ENCODE data around the gene SLC9C2. TPM values are rescaled to one million over a fixed set of nuclear protein-coding genes. Genes with fewer than 3 reads are reported as not detected.
"Not testable (repeated sequence)": the region's sequence is repeated elsewhere in the genome, so short reads cannot be mapped to it uniquely, and the experiment has no call there.

SLC9C2 gene
- total and polyA plus RNA-seq, 2 donors (not counting 1 experiment from before 2014, with no cell fraction given) = not detected

- TF ChIP-seq CTCF (conservative IDR thresholded peaks at IDR 0.05 in 1 of 2, IDR thresholded peaks at IDR 0.05 in 1 of 2; ENCODE audit: low read depth in 1 of 2, low read length in 2 of 2) = no peak
- no peak for TF ChIP-seq EZH2 (IDR thresholded peaks at IDR 0.05; ENCODE audit: low read length, missing control alignments)
- Histone ChIP-seq H4K20me1 (ENCODE audit: control insufficient read depth, extremely low read depth, insufficient read depth, low read length) (no peaks in the 10 kb centered on the region), H3K36me3 (ENCODE audit: control insufficient read depth, insufficient read depth, low read length) (no peaks in the 10 kb centered on the region), H3K4me3 (replicated peaks in 1 of 4; ENCODE audit: control extremely low read depth in 1 of 4, insufficient read depth in 1 of 4, low read depth in 3 of 4, low read length in 4 of 4) (no peak overlapping the region), H3K27ac (ENCODE audit: insufficient read depth, low read length) (no peak overlapping the region), H2AFZ (ENCODE audit: low read length) (no peak overlapping the region), H3K4me2 (ENCODE audit: extremely low read depth, insufficient read depth, low read length) (no peak overlapping the region), H3K4me1 (ENCODE audit: control insufficient read depth, extremely low read depth, insufficient read depth, low read length) (no peaks in the 10 kb centered on the region), H3K27me3 (ENCODE audit: control insufficient read depth, insufficient read depth, low read length) (no peaks in the 10 kb centered on the region), H3K9me3 (ENCODE audit: control insufficient read depth, insufficient read depth, low read depth, low read length) (no peaks in the 10 kb centered on the region), H3K9ac (ENCODE audit: insufficient read depth, low read length) (no peak overlapping the region), H3K79me2 (ENCODE audit: control insufficient read depth, insufficient read depth, low read length) (no peaks in the 10 kb centered on the region)
- no peak for DNase-seq (ENCODE audit: low read depth in 2 of 2)
These were observed 26.0 kb upstream of the SLC9C2 start for GRCh38 chr1:173628888-173629287.

GRCh38 chr1:173627269-173627668, 24.4 kb upstream of the SLC9C2 start:
- DNase-seq (ENCODE audit: low read depth in 2 of 2) = no peak

GRCh38 chr1:173616859-173617258, 14.0 kb upstream of the SLC9C2 start:
- Histone ChIP-seq H3K36me3 (ENCODE audit: control insufficient read depth, insufficient read depth, low read length) (no peaks in the 10 kb centered on the region), H4K20me1 (ENCODE audit: control insufficient read depth, extremely low read depth, insufficient read depth, low read length) (no peaks in the 10 kb centered on the region), H3K9me3 (ENCODE audit: control insufficient read depth, insufficient read depth, low read depth, low read length) (no peaks in the 10 kb centered on the region), H3K27me3 (ENCODE audit: control insufficient read depth, insufficient read depth, low read length) (no peaks in the 10 kb centered on the region), H3K4me1 (ENCODE audit: control insufficient read depth, extremely low read depth, insufficient read depth, low read length) (no peaks in the 10 kb centered on the region), H3K9ac (ENCODE audit: insufficient read depth, low read length) (no peak overlapping the region), H3K4me3 (replicated peaks in 1 of 4; ENCODE audit: control extremely low read depth in 1 of 4, insufficient read depth in 1 of 4, low read depth in 3 of 4, low read length in 4 of 4) (no peak overlapping the region), H3K79me2 (ENCODE audit: control insufficient read depth, insufficient read depth, low read length) (no peaks in the 10 kb centered on the region), H2AFZ (ENCODE audit: low read length) (no peak overlapping the region), H3K27ac (ENCODE audit: insufficient read depth, low read length) (no peak overlapping the region), H3K4me2 (ENCODE audit: extremely low read depth, insufficient read depth, low read length) (no peak overlapping the region)
- DNase-seq (ENCODE audit: low read depth in 2 of 2) = no peak
- TF ChIP-seq CTCF (conservative IDR thresholded peaks at IDR 0.05 in 1 of 2, IDR thresholded peaks at IDR 0.05 in 1 of 2; ENCODE audit: low read depth in 1 of 2, low read length in 2 of 2) (no peak), EZH2 (IDR thresholded peaks at IDR 0.05; ENCODE audit: low read length, missing control alignments) (no peak)

More at GRCh38 chr1:173627269-173627668, 24.4 kb upstream of the SLC9C2 start:
- Histone ChIP-seq H3K27me3 (ENCODE audit: control insufficient read depth, insufficient read depth, low read length) (no peaks in the 10 kb centered on the region), H3K36me3 (ENCODE audit: control insufficient read depth, insufficient read depth, low read length) (no peaks in the 10 kb centered on the region), H4K20me1 (ENCODE audit: control insufficient read depth, extremely low read depth, insufficient read depth, low read length) (no peaks in the 10 kb centered on the region), H3K9ac (ENCODE audit: insufficient read depth, low read length) (no peak overlapping the region), H2AFZ (ENCODE audit: low read length) (no peak overlapping the region), H3K9me3 (ENCODE audit: control insufficient read depth, insufficient read depth, low read depth, low read length) (no peaks in the 10 kb centered on the region), H3K4me2 (ENCODE audit: extremely low read depth, insufficient read depth, low read length) (no peak overlapping the region), H3K4me3 (replicated peaks in 1 of 4; ENCODE audit: control extremely low read depth in 1 of 4, insufficient read depth in 1 of 4, low read depth in 3 of 4, low read length in 4 of 4) (no peak overlapping the region), H3K27ac (ENCODE audit: insufficient read depth, low read length) (no peak overlapping the region), H3K4me1 (ENCODE audit: control insufficient read depth, extremely low read depth, insufficient read depth, low read length) (no peaks in the 10 kb centered on the region), H3K79me2 (ENCODE audit: control insufficient read depth, insufficient read depth, low read length) (no peaks in the 10 kb centered on the region)
- TF ChIP-seq EZH2 (IDR thresholded peaks at IDR 0.05; ENCODE audit: low read length, missing control alignments) (no peak), CTCF (conservative IDR thresholded peaks at IDR 0.05 in 1 of 2, IDR thresholded peaks at IDR 0.05 in 1 of 2; ENCODE audit: low read depth in 1 of 2, low read length in 2 of 2) (no peak)

GRCh38 chr1:173613086-173613485, 10.2 kb upstream of the SLC9C2 start:
- H4K20me1 ChIP-seq (ENCODE audit: control insufficient read depth, extremely low read depth, insufficient read depth, low read length); H3K79me2 ChIP-seq (ENCODE audit: control insufficient read depth, insufficient read depth, low read length); H3K9ac ChIP-seq (ENCODE audit: insufficient read depth, low read length); DNase-seq (ENCODE audit: low read depth in 2 of 2); H3K27ac ChIP-seq (ENCODE audit: insufficient read depth, low read length); H3K36me3 ChIP-seq (ENCODE audit: control insufficient read depth, insufficient read depth, low read length); H3K4me2 ChIP-seq (ENCODE audit: extremely low read depth, insufficient read depth, low read length); H3K4me1 ChIP-seq (ENCODE audit: control insufficient read depth, extremely low read depth, insufficient read depth, low read length); H3K9me3 ChIP-seq (ENCODE audit: control insufficient read depth, insufficient read depth, low read depth, low read length); H3K4me3 ChIP-seq (replicated peaks in 1 of 4; ENCODE audit: control extremely low read depth in 1 of 4, insufficient read depth in 1 of 4, low read depth in 3 of 4, low read length in 4 of 4); H2AFZ ChIP-seq (ENCODE audit: low read length); H3K27me3 ChIP-seq (ENCODE audit: control insufficient read depth, insufficient read depth, low read length): not testable (repeated sequence)
